ENCODE results near the gene MYOG. TPM values are rescaled to one million over a fixed set of nuclear protein-coding genes. Genes with fewer than 3 reads are reported as not detected.

Gene MYOG
- total and polyA plus RNA-seq, 2 of the 4 experiments (the other 2 are of a cell fraction) = not detected

DNA sequence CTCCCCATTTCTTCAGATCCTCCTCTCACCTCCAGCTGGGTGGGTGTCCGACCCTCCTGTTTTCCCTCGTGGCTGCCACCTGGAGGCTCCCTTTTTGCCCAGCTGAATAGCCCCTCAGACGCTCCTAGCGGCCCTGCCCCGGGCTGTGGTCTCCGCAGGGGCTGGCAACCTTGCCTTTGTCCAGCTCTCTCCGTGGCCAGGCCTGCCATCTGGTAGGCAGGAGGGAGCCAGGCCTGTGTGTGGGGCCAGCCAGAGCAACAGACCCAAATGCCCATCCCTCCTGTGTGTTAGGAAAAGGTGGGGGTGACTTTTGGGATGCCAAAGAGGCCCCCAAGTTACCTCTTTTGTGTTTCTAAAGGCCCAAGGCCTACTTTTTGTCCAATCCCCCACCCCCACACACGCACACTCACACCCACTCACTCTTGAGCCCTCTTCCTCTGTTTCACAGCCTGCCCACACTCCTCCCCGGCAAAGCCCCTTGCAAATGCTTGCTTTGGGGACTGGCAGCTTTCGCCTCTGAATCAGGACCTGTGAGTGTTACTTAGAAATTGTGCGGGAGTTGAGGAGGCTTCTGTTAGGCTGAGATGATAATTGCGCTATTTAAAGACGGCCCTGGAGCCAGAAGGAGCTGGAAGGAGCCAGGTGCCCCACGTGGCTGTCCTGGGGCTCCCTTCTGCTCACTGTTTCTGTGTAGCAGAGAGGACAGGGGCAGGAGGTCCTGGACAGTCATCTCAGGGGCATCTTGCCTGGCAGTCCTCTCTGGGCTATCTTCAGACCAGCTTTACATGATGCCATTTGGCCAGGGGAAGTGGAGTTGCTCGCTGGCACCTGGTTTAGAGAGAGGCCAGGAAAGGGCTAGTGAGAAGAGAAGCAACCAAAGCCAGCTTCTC lies 50.5 kb downstream of the MYOG start (continued):
- TF ChIP-seq CTCF (conservative IDR thresholded peaks at IDR 0.05; ENCODE audit: low read depth, low read length) = no peak
- TF ChIP-seq RAD21 (IDR thresholded peaks at IDR 0.05; ENCODE audit: low read length) = no peak

Measured in IMR-90 (cell line).